Measurements from ENCODE around the gene ZNF649.

- no peak for TF ChIP-seq CTCF (IDR thresholded peaks at IDR 0.05; ENCODE audit: low read depth, low read length)
- peak; percentile 40 for TF ChIP-seq POLR2A (IDR thresholded peaks at IDR 0.05; ENCODE audit: extremely low read depth, insufficient read length)
- TF ChIP-seq MAX (IDR thresholded peaks at IDR 0.05; ENCODE audit: low read depth, low read length) = peak; percentile 47; the same call in 1 of the 2 replicates
- TF ChIP-seq MYC (IDR thresholded peaks at IDR 0.05; ENCODE audit: low read depth, low read length) = no peak
Measured at GRCh38 chr19:51887522-51888498, 17.0 kb downstream of the ZNF649 start, which contains the start of gene ZNF577.

All from NB4 (cell line).